Measurements from ENCODE around the gene PAXIP1.

GRCh38 chr7:154906201-154906600 is 96.7 kb downstream of the PAXIP1 start:
- TF ChIP-seq POLR2A (IDR thresholded peaks at IDR 0.05) = no peak
- no peak for TF ChIP-seq CTCF (IDR thresholded peaks at IDR 0.05)
